Measurements from ENCODE around the gene YBX2. TPM values are rescaled to one million over a fixed set of nuclear protein-coding genes. Genes with fewer than 3 reads are reported as not detected.
A peak's percentile ranks its signal among the peaks of the same experiment; 100 is the strongest.

The YBX2 gene
- total RNA-seq, 1 donor from 2014 or later: 2.7 TPM

- DNase-seq: no peak
These were observed 51.0 kb downstream of the YBX2 start for GRCh38 chr17:7243453-7243729.

- DNase-seq: peak; percentile 88
These were observed 51.6 kb downstream of the YBX2 start for GRCh38 chr17:7242717-7243452.

GRCh38 chr17:7241783-7242716 is 52.4 kb downstream of the YBX2 start, which contains the start of gene GABARAP:
Gene GABARAP, minus strand, starts transcription at chr17:7242449. Its CDS starts 119 bp downstream, at chr17:7242330.
- peak; percentile 87 for DNase-seq

GRCh38 chr17:7241090-7241733 is 53.2 kb downstream of the YBX2 start:
- DNase-seq: no peak

GRCh38 chr17:7240375-7240774 is 54.1 kb downstream of the YBX2 start:
- DNase-seq: no peak

GRCh38 chr17:7239091-7240027 is 55.1 kb downstream of the YBX2 start, which contains the start of gene PHF23:
Gene PHF23, minus strand, starts transcription at chr17:7239457. Its CDS starts 178 bp downstream, at chr17:7239279.
- DNase-seq: peak; percentile 99

- DNase-seq: no peak
These were observed 55.9 kb downstream of the YBX2 start for GRCh38 chr17:7238420-7239090.

Small RNA genes within 50 kb of the gene (small RNA-seq; reads per million reads assigned to genes)
- gene AC026954.2 (not detected), gene RF00019 (not detected)

Other genes starting within 250 kb of the YBX2 start
- gene CLEC10A, start 214.4 kb downstream of the YBX2 start, total RNA-seq: not detected
- not detected for gene ASGR2, start 179.8 kb downstream of the YBX2 start, total RNA-seq
- gene ASGR1, start 115.3 kb downstream of the YBX2 start, total RNA-seq: 15.6 TPM
- gene DLG4, start 74.8 kb downstream of the YBX2 start, total RNA-seq: 131 TPM
- 77.2 TPM for gene ACADVL, start 74.7 kb downstream of the YBX2 start, total RNA-seq
- 49.1 TPM for gene DVL2, start 60.1 kb downstream of the YBX2 start, total RNA-seq
- gene PHF23, start 55.2 kb downstream of the YBX2 start, total RNA-seq: 33.7 TPM
- 93.3 TPM for gene GABARAP, start 52.2 kb downstream of the YBX2 start, total RNA-seq
- 26.5 TPM for gene CTDNEP1, start 42.9 kb downstream of the YBX2 start, total RNA-seq
- gene ELP5, start 42.4 kb downstream of the YBX2 start, total RNA-seq: 25.4 TPM
- 0.16 TPM for gene CLDN7, start 32.2 kb downstream of the YBX2 start, total RNA-seq
- 0.16 TPM for gene SLC2A4, start 12.9 kb downstream of the YBX2 start, total RNA-seq
- 156 TPM for gene EIF5A, start 13.0 kb upstream of the YBX2 start, total RNA-seq
- 29.5 TPM for gene GPS2, start 20.7 kb upstream of the YBX2 start, total RNA-seq
- gene NEURL4, start 34.7 kb upstream of the YBX2 start, total RNA-seq: 46.6 TPM
- not detected for gene ACAP1, start 41.9 kb upstream of the YBX2 start, total RNA-seq
- gene KCTD11, start 57.5 kb upstream of the YBX2 start, total RNA-seq: 3.9 TPM
- gene TMEM95, start 60.5 kb upstream of the YBX2 start, total RNA-seq: not detected
- gene TNK1, start 86.5 kb upstream of the YBX2 start, total RNA-seq: 0.94 TPM
- gene PLSCR3, start 99.9 kb upstream of the YBX2 start, total RNA-seq: 10.0 TPM
- gene TMEM256, start 109.5 kb upstream of the YBX2 start, total RNA-seq: 55.2 TPM
- 9.2 TPM for gene NLGN2, start 113.2 kb upstream of the YBX2 start, total RNA-seq
- gene SPEM1, start 125.7 kb upstream of the YBX2 start, total RNA-seq: not detected
- gene SPEM2, start 131.0 kb upstream of the YBX2 start, total RNA-seq: not detected
- gene SPEM3, start 134.2 kb upstream of the YBX2 start, total RNA-seq: not detected
- 3.7 TPM for gene TMEM102, start 140.8 kb upstream of the YBX2 start, total RNA-seq
- gene FGF11, start 144.9 kb upstream of the YBX2 start, total RNA-seq: 18.2 TPM
- 17.2 TPM for gene CHRNB1, start 150.4 kb upstream of the YBX2 start, total RNA-seq
- 17.6 TPM for gene ZBTB4, start 185.0 kb upstream of the YBX2 start, total RNA-seq
- gene SLC35G6, start 186.8 kb upstream of the YBX2 start, total RNA-seq: not detected
- gene POLR2A, start 189.7 kb upstream of the YBX2 start, total RNA-seq: 54.6 TPM